ENCODE results near the gene IFT172. TPM values are rescaled to one million over a fixed set of nuclear protein-coding genes. Genes with fewer than 3 reads are reported as not detected.

IFT172 gene
- total RNA-seq, 2 donors from 2014 or later, result 30.1 to 31.3 TPM

- no peaks in the 10 kb centered on the region for H3K9me3 Mint-ChIP-seq
- WGBS, 2 experiments (ENCODE audit: insufficient coverage in 1 of 2, insufficient read length in 1 of 2), result 92 to 100% methylated on average over 2 to 3 of the region's 3 CpGs
These were observed 9.4 kb upstream of the IFT172 start for GRCh38 chr2:27498975-27499374.

GRCh38 chr2:27497288-27497627, 7.7 kb upstream of the IFT172 start:
- Mint-ChIP-seq H3K9me3 (no peaks in the 10 kb centered on the region), H3K27ac (no peak overlapping the region), H3K36me3 (ENCODE audit: low read depth) (peaks cover 6% of the 10 kb centered on the region), H3K27me3 (ENCODE audit: insufficient read depth) (peaks cover 52% of the 10 kb centered on the region), H3K4me3 (no peak overlapping the region), H3K4me1 (peaks cover 29% of the 10 kb centered on the region)
- Histone ChIP-seq H3K9me3 (ENCODE audit: control insufficient read depth, low read length) (no peaks in the 10 kb centered on the region), H3K27ac (ENCODE audit: low read depth, low read length) (no peak overlapping the region), H3K4me1 (ENCODE audit: control insufficient read depth, insufficient read depth, low read length) (peaks cover 6% of the 10 kb centered on the region), H3K9ac (ENCODE audit: extremely low read depth, low read length, poor library complexity, severe bottlenecking) (no peak overlapping the region), H3K27me3 (ENCODE audit: control insufficient read depth, insufficient read depth, low read length, poor library complexity, severe bottlenecking) (peaks cover 84% of the 10 kb centered on the region), H3K36me3 (ENCODE audit: control insufficient read depth, insufficient read depth, low read length) (no peaks in the 10 kb centered on the region), H3K4me3 (ENCODE audit: low read length) (no peak overlapping the region)
- DNase-seq, result no peak
- no peak for TF ChIP-seq CTCF (conservative IDR thresholded peaks at IDR 0.05)
- WGBS, 2 experiments (ENCODE audit: insufficient coverage in 1 of 2, insufficient read length in 1 of 2), result 50 to 85% methylated on average over 2 to 4 of the region's 4 CpGs

More at GRCh38 chr2:27498975-27499374, 9.4 kb upstream of the IFT172 start:
- H3K4me3 Mint-ChIP-seq, result no peak overlapping the region
- no peak for DNase-seq
- H3K27ac ChIP-seq (ENCODE audit: low read depth, low read length), result no peak overlapping the region
- no peaks in the 10 kb centered on the region for H3K36me3 ChIP-seq (ENCODE audit: control insufficient read depth, insufficient read depth, low read length)
- no peak for TF ChIP-seq CTCF (conservative IDR thresholded peaks at IDR 0.05)
- no peak overlapping the region for H3K9ac ChIP-seq (ENCODE audit: extremely low read depth, low read length, poor library complexity, severe bottlenecking)
- no peaks in the 10 kb centered on the region for H3K9me3 ChIP-seq (ENCODE audit: control insufficient read depth, low read length)
- H3K27me3 Mint-ChIP-seq (ENCODE audit: insufficient read depth), result peaks cover 45% of the 10 kb centered on the region
- peaks cover 6% of the 10 kb centered on the region for H3K4me1 ChIP-seq (ENCODE audit: control insufficient read depth, insufficient read depth, low read length)
- peaks cover 29% of the 10 kb centered on the region for H3K4me1 Mint-ChIP-seq
- H3K27ac Mint-ChIP-seq, result no peak overlapping the region
- no peaks in the 10 kb centered on the region for H3K36me3 Mint-ChIP-seq (ENCODE audit: low read depth)
- no peak overlapping the region for H3K4me3 ChIP-seq (ENCODE audit: low read length)
- H3K27me3 ChIP-seq (ENCODE audit: control insufficient read depth, insufficient read depth, low read length, poor library complexity, severe bottlenecking), result peaks cover 89% of the 10 kb centered on the region

- Histone ChIP-seq H3K36me3 (ENCODE audit: control insufficient read depth, insufficient read depth, low read length) (no peaks in the 10 kb centered on the region), H3K9me3 (ENCODE audit: control insufficient read depth, low read length) (no peaks in the 10 kb centered on the region), H3K4me3 (ENCODE audit: low read length) (peak within 1 kb of the TSS; percentile 83), H3K27ac (ENCODE audit: low read depth, low read length) (no peak within 1 kb of the TSS), H3K27me3 (ENCODE audit: control insufficient read depth, insufficient read depth, low read length, poor library complexity, severe bottlenecking) (peaks cover 78% of the 10 kb centered on the region), H3K9ac (ENCODE audit: extremely low read depth, low read length, poor library complexity, severe bottlenecking) (no peak within 1 kb of the TSS), H3K4me1 (ENCODE audit: control insufficient read depth, insufficient read depth, low read length) (peaks cover 6% of the 10 kb centered on the region)
- TF ChIP-seq CTCF (conservative IDR thresholded peaks at IDR 0.05), result no peak
- H3K4me3 Mint-ChIP-seq, result peak within 1 kb of the TSS; percentile 72
- H3K36me3 Mint-ChIP-seq (ENCODE audit: low read depth), result peaks cover 6% of the 10 kb centered on the region
- H3K27ac Mint-ChIP-seq, result no peak within 1 kb of the TSS
- H3K9me3 Mint-ChIP-seq, result no peaks in the 10 kb centered on the region
- WGBS, 2 experiments (ENCODE audit: insufficient coverage in 1 of 2, insufficient read length in 1 of 2), result 88 to 89% methylated on average over 7 to 12 of the region's 12 CpGs
- no peak for DNase-seq
- peaks cover 52% of the 10 kb centered on the region for H3K27me3 Mint-ChIP-seq (ENCODE audit: insufficient read depth)
- peaks cover 29% of the 10 kb centered on the region for H3K4me1 Mint-ChIP-seq
These were observed 7.1 kb upstream of the IFT172 start, which contains the start of gene GCKR for GRCh38 chr2:27496357-27497287. TSS of gene GCKR (plus strand) at chr2:27496839. CDS start at chr2:27496905, 66 bp downstream.
